Peyer's patch (tissue), 4 donors: Measurements from ENCODE around the gene PCSK1.

Experiments
- POLR2A ChIP-seq, 2 donors: fragments of 450-650 bp; IDR thresholded peaks; one replicate each; pipeline ENCODE4 v1.5.1; 2017; ENCODE audit warnings: antibody characterized with exemption in 2 of 2, mild to moderate bottlenecking in 2 of 2, moderate library complexity in 2 of 2
- TF ChIP-seq, protein P1 (sequence below), 6 experiments: fragments of 450-650 bp in 4 of 6; fragments of 200-600 bp in 2 of 6; sonication (generic) in 1 of 6; IDR thresholded peaks; one replicate each; pipeline ENCODE4 v1.5.1; 2017 to 2019; ENCODE audit warnings: antibody characterized with exemption in 6 of 6, mild to moderate bottlenecking in 3 of 6, moderate library complexity in 1 of 6

GRCh38 chr5:96343094-96343493, 90.0 kb downstream of the PCSK1 start:
- no peak for TF ChIP-seq POLR2A (IDR thresholded peaks at IDR 0.05)
- TF ChIP-seq, protein P1, sequence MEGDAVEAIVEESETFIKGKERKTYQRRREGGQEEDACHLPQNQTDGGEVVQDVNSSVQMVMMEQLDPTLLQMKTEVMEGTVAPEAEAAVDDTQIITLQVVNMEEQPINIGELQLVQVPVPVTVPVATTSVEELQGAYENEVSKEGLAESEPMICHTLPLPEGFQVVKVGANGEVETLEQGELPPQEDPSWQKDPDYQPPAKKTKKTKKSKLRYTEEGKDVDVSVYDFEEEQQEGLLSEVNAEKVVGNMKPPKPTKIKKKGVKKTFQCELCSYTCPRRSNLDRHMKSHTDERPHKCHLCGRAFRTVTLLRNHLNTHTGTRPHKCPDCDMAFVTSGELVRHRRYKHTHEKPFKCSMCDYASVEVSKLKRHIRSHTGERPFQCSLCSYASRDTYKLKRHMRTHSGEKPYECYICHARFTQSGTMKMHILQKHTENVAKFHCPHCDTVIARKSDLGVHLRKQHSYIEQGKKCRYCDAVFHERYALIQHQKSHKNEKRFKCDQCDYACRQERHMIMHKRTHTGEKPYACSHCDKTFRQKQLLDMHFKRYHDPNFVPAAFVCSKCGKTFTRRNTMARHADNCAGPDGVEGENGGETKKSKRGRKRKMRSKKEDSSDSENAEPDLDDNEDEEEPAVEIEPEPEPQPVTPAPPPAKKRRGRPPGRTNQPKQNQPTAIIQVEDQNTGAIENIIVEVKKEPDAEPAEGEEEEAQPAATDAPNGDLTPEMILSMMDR (IDR thresholded peaks at IDR 0.05) = no peak
